ENCODE measurements around the gene CDC5L. TPM values are rescaled to one million over a fixed set of nuclear protein-coding genes. Genes with fewer than 3 reads are reported as not detected.
A peak's percentile ranks its signal among the peaks of the same experiment; 100 is the strongest.

CDC5L gene
- polyA plus RNA-seq, 1 of the 3 experiments (the other 2 are of a cell fraction): 6.0 TPM

DNA sequence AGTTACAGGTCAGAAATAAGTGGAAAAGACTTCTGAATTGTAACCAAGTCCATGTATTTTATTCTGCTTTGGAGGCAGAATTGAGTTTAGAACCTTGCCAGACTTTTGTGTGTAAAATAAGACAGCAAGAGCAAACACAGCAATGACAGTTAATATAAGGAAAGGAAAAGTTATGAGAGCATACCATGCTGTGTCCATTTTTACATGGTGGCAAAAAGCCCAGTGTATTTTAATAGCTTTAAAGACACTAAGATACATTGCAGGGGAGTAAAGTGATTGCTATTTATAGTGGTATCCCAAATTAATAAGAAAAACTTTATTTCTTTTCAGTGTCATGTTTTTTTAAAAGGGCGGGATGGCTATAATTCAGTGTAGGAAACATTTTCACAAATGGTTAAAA, 45.2 kb downstream of the CDC5L start:
- H3K9ac ChIP-seq: no peak overlapping the region
- POLR2A ChIA-PET: no interaction called here
- H3K4me3 ChIP-seq (ENCODE audit: low read depth in 2 of 2, low read length in 1 of 2): no peak overlapping the region
- no peaks in the 10 kb centered on the region for H3K9me3 ChIP-seq
- H3K4me2 ChIP-seq: no peak overlapping the region
- 98% methylated on average over 1 of the region's 1 CpG for WGBS (ENCODE audit: low lambda C conversion rate)
- peaks cover 9% of the 10 kb centered on the region for H3F3A ChIP-seq (replicated peaks; ENCODE audit: insufficient read depth)
- H3K27me3 ChIP-seq (ENCODE audit: insufficient read depth): no peaks in the 10 kb centered on the region
- no peak for DNase-seq
- CTCF ChIA-PET: interaction anchor here (1.5 to 14.1 kb wide), 4 partner anchors 13 to 171 kb away, joined by 3 to 154 read pairs (median 33); no protein-coding TSS in a partner anchor
- TF ChIP-seq ELF1 (IDR thresholded peaks at IDR 0.05) (no peak), RCOR1 (IDR thresholded peaks at IDR 0.05; ENCODE audit: low read length) (no peak), GATA2 (CRISPR knock-in tag; IDR thresholded peaks at IDR 0.05) (no peak)
- H3K36me3 ChIP-seq (replicated peaks in 1 of 2; ENCODE audit: control insufficient read depth in 1 of 2, insufficient read depth in 2 of 2, low read length in 1 of 2): peaks cover 41 to 51% of the 10 kb centered on the region in 2 experiments
- H3K4me1 ChIP-seq (ENCODE audit: control insufficient read depth in 1 of 2, insufficient read depth in 2 of 2, low read depth in 1 of 2, low read length in 1 of 2): peaks cover 3 to 6% of the 10 kb centered on the region in 2 experiments; a peak in 3 of 4 replicates
- H3K79me2 ChIP-seq (ENCODE audit: insufficient read depth): peaks cover 27% of the 10 kb centered on the region
- peak overlapping the region in 1 of 2 experiments; percentile 40; a peak in 2 of 4 replicates for H3K27ac ChIP-seq (ENCODE audit: low read depth in 2 of 2, low read length in 1 of 2)
- no peaks in the 10 kb centered on the region for H4K20me1 ChIP-seq (ENCODE audit: insufficient read depth)
- H2AFZ ChIP-seq (ENCODE audit: low read depth): no peak overlapping the region
- H3K9me2 ChIP-seq: no peaks in the 10 kb centered on the region

DNA sequence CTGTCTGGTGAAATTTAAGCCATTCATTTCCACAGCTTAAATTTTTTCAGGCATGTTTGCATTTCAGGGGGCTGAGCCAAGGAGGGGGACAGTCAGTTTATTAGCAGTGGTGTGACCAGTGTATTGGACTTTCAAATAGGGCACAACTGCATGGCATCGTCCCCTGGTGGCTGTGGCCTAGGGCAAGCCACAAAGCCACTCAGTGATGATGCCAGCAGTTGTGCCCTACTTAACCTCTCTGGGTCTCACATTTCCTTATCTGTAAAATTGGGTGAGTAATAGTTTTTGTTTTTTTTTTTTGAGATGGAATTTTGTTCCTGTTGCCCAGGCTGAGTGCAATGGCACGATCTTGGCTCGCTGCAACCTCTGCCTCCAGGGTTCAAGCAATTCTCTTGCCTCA, 48.0 kb downstream of the CDC5L start:
- H3K36me3 ChIP-seq (replicated peaks in 1 of 2; ENCODE audit: control insufficient read depth in 1 of 2, insufficient read depth in 2 of 2, low read length in 1 of 2): peaks cover 39 to 40% of the 10 kb centered on the region in 2 experiments
- H3K9ac ChIP-seq: no peak overlapping the region
- H3K4me2 ChIP-seq: no peak overlapping the region
- DNase-seq: no peak
- H2AFZ ChIP-seq (ENCODE audit: low read depth): no peak overlapping the region
- H3F3A ChIP-seq (replicated peaks; ENCODE audit: insufficient read depth): no peaks in the 10 kb centered on the region
- POLR2A ChIA-PET: no interaction called here
- no peaks in the 10 kb centered on the region for H3K9me3 ChIP-seq
- H3K27me3 ChIP-seq (ENCODE audit: insufficient read depth): no peaks in the 10 kb centered on the region
- no peak overlapping the region for H3K4me3 ChIP-seq (ENCODE audit: low read depth in 2 of 2, low read length in 1 of 2)
- H4K20me1 ChIP-seq (ENCODE audit: insufficient read depth): no peaks in the 10 kb centered on the region
- 100% methylated on average over 3 of the region's 3 CpGs for WGBS (ENCODE audit: low lambda C conversion rate)
- no peak overlapping the region for H3K27ac ChIP-seq (ENCODE audit: low read depth in 2 of 2, low read length in 1 of 2)
- CTCF ChIA-PET: interaction anchor here (0.6 to 14.1 kb wide), 3 partner anchors 12 to 34 kb away, joined by 3 to 154 read pairs (median 3); no protein-coding TSS in a partner anchor
- TF ChIP-seq RXRA (IDR thresholded peaks at IDR 0.05; ENCODE audit: borderline replicate concordance, low read depth): no peak
- no peak for TF ChIP-seq RFX5 (IDR thresholded peaks at IDR 0.05; ENCODE audit: low read length)
- H3K4me1 ChIP-seq (ENCODE audit: control insufficient read depth in 1 of 2, insufficient read depth in 2 of 2, low read depth in 1 of 2, low read length in 1 of 2): peaks cover 3 to 6% of the 10 kb centered on the region in 2 experiments; a peak in 3 of 4 replicates
- peaks cover 39% of the 10 kb centered on the region for H3K79me2 ChIP-seq (ENCODE audit: insufficient read depth)
- no peaks in the 10 kb centered on the region for H3K9me2 ChIP-seq

DNA sequence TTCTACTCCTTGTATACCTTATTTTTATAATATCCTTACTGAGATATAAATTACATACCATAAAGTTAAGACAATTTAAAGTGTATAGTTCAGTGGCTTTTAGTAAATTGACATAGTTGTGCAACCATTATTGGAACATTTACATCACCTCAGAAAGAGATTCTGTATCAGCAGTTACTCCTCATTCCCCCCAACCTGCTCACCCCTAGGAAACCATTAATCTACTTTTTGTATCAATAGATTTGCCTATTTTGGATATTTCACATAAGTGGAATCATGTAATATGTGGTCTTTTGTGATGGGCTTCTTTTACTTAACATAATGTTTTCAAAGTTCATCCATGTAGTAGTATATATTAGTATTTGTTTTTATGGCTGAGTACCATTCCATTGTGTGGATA, 51.3 kb downstream of the CDC5L start:
- POLR2A ChIA-PET: no interaction called here
- no peak for TF ChIP-seq MEF2A (IDR thresholded peaks at IDR 0.05; ENCODE audit: borderline replicate concordance, low read depth)
- TF ChIP-seq NRF1 (IDR thresholded peaks at IDR 0.05; ENCODE audit: low read depth, low read length): no peak
- TF ChIP-seq CHD2 (IDR thresholded peaks at IDR 0.05; ENCODE audit: low read length, partially characterized antibody): no peak
- TF ChIP-seq ELF1 (IDR thresholded peaks at IDR 0.05): no peak
- no peak for TF ChIP-seq SIN3A (IDR thresholded peaks at IDR 0.05; ENCODE audit: borderline replicate concordance, low read depth, low read length)
- TF ChIP-seq SMC3 (IDR thresholded peaks at IDR 0.05; ENCODE audit: low read depth, low read length): no peak
- TF ChIP-seq YY1 (IDR thresholded peaks at IDR 0.05; ENCODE audit: low read depth): no peak
- no peak for TF ChIP-seq EZH2phosphoT487 (IDR thresholded peaks at IDR 0.05; ENCODE audit: borderline replicate concordance, low read depth)
- no peak for TF ChIP-seq FOXM1 (IDR thresholded peaks at IDR 0.05; ENCODE audit: low read depth)
- TF ChIP-seq, protein P1, sequence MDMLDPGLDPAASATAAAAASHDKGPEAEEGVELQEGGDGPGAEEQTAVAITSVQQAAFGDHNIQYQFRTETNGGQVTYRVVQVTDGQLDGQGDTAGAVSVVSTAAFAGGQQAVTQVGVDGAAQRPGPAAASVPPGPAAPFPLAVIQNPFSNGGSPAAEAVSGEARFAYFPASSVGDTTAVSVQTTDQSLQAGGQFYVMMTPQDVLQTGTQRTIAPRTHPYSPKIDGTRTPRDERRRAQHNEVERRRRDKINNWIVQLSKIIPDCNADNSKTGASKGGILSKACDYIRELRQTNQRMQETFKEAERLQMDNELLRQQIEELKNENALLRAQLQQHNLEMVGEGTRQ (IDR thresholded peaks at IDR 0.05; ENCODE audit: borderline replicate concordance, low read depth, low read length): no peak
- peaks cover 20% of the 10 kb centered on the region for H3K9me3 ChIP-seq
- H3K9me2 ChIP-seq: no peaks in the 10 kb centered on the region
- H2AFZ ChIP-seq (ENCODE audit: low read depth): no peak overlapping the region
- H4K20me1 ChIP-seq (ENCODE audit: insufficient read depth): no peaks in the 10 kb centered on the region
- H3K27ac ChIP-seq (ENCODE audit: low read depth in 2 of 2, low read length in 1 of 2): no peak overlapping the region
- no peak overlapping the region for H3K9ac ChIP-seq
- H3K79me2 ChIP-seq (ENCODE audit: insufficient read depth): peaks cover 44% of the 10 kb centered on the region
- H3K4me1 ChIP-seq (ENCODE audit: control insufficient read depth in 1 of 2, insufficient read depth in 2 of 2, low read depth in 1 of 2, low read length in 1 of 2): no peaks in the 10 kb centered on the region; a peak in 1 of 4 replicates
- CTCF ChIA-PET: interaction anchor here (1.2 to 14.1 kb wide), 5 partner anchors 8 to 36 kb away, joined by 4 to 154 read pairs (median 9); no protein-coding TSS in a partner anchor
- no peak for DNase-seq
- peaks cover 22 to 51% of the 10 kb centered on the region in 2 experiments for H3K36me3 ChIP-seq (replicated peaks in 1 of 2; ENCODE audit: control insufficient read depth in 1 of 2, insufficient read depth in 2 of 2, low read length in 1 of 2)
- H3K4me3 ChIP-seq (ENCODE audit: low read depth in 2 of 2, low read length in 1 of 2): no peak overlapping the region
- H3K27me3 ChIP-seq (ENCODE audit: insufficient read depth): no peaks in the 10 kb centered on the region
- H3K4me2 ChIP-seq: no peak overlapping the region
- no peaks in the 10 kb centered on the region for H3F3A ChIP-seq (replicated peaks; ENCODE audit: insufficient read depth)

All from SK-N-SH (cell line).